NCI-H2227 (cell line): ENCODE data around the gene FRY.

Experiments used
- DNase-seq: peaks from one replicate; lab custom pipeline; 2025; ENCODE audit not compliant: unreplicated experiment; lab: John Stamatoyannopoulos, UW

FRY gene

DNA sequence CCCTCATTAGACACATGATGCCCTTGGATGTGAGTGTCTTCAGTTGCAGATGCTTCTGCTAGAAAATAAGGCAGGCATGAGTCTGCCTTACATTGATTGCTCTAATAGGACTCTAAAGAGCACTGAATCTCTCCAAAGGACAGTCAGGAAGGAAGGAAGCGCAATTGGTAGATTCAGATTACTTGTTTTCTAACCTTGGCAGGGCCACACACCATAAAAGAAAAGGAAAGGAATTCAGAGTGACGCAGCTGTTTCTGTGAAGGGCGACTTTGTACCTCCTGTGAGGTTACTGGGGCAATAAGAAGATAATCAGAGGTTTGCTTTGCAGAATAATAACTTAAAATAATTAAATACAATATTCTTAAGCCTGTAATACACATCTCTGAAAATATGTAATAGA lies 48.0 kb downstream of the FRY start:
- DNase-seq = no peak

DNA sequence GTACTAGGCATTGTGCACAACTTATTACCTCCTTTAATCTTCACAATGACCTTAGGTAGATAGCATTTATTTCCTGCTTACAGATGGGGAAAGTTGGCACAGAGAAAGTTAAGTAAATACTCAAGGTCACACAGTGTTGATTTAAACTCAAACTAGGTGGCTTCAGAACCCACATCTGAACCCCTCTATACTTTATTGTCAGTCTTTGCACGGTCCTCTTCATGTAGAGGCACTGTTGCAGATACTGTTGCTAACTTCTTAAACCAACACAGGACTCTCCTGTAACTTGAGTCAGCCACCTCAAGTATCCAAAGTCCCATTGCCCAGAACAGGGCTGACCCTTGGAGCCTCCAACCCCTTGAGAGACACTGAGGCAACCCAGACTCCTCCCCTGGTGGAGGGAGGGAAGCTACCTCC lies 48.8 kb downstream of the FRY start:
- no peak for DNase-seq

DNA sequence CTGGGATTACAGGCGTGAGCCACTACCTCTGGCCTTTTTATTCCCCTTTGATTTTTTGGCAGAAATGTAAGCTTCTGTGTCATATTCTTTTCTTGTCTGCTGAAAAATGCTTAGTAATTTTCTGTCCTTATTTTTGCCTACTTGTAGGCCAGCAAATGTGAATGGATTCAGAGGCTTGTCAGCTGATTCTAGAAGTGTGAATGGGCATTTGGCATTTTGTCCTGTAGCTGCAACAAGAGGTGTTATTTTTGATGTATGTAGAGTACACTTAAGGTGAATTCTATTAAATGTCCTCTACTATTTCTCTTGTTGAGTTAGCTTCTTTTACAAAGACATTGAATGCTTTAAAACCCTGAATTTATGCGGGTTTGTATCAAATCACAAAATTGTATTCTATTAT lies 50.0 kb downstream of the FRY start:
- no peak for DNase-seq

DNA sequence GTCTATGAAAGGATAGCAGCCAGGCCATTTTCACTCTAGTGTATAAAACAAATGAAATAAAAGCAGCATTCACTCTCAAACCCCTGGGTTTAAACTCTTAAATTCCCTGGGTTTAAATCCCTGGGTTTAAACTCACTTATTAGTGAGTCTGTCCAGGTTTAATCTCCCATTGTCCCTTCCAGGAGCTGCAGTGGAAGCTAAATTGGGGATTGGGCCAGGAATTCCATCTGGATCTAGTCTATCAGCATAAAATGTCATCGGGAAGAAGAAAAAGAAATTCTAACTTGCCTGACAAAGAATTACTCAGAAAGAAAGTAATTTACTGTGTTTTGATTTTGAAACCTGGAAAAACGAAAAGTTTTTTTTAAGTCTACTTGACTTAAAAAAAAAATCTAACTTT lies 54.8 kb downstream of the FRY start:
- DNase-seq = no peak

DNA sequence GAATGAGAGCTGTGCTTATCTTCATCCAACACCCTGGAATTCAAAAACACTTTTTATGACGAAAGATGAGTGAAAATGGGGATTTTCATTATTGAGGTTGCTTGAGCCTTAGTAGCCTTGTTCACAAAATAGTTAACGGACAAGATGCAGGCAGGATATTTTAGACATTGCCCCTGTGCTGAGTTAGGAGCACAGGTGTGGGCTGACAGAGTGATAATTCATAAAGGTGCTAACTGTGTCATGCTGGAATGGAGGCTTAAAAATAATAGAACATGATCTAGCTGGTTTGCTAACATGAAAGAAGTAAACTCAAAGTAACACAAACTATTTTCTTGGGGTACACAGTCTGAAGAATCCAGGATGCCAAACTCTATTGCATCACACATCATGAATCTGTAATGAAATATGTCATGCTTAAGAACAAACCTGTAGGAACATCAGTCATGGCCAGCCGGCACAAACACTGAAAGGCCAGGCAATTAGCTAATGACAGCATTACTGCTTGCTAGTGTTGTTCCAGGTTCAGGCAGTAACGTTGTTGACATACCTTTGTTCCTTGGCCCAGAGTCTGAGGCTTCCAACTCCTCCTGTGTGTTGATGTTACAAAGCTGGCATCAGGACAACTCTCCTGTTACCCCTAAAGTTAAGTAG lies 55.3 kb downstream of the FRY start:
- DNase-seq = no peak

DNA sequence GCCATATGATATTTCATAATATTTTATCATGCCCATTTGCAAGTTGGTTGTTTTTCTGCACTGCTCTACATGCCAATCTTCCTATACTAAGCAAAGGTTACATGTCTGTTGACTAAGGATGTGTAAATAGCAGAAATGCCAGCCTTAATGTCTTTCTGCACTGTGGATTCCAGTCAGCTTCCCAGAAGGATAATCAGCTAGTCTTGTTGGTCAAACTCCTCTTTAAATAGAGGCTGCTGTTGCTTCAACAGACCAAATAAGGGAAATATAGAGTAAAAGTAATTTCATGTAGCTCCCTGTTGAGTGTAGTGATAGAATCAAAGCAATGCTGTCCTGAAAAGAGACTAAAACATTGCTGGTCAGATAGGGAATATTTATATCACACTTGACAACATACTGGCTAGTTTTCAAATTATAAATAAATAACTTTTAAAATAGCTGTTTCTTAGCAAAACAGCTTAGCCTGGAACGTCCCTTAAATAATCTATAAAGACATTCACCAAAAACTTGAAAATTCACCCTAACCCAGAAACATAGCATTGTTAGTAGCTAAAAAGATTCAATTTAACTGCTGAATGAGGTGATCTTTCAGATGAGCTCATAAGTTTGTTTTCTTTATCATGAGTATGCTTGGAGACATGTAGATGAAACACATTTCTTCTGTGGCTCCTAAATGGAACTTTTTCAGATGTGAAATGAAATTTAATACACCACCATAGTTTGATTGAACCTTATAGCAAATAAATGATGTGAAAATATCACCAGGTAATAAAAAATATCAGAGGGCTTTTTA lies 56.6 kb downstream of the FRY start:
- no peak for DNase-seq

DNA sequence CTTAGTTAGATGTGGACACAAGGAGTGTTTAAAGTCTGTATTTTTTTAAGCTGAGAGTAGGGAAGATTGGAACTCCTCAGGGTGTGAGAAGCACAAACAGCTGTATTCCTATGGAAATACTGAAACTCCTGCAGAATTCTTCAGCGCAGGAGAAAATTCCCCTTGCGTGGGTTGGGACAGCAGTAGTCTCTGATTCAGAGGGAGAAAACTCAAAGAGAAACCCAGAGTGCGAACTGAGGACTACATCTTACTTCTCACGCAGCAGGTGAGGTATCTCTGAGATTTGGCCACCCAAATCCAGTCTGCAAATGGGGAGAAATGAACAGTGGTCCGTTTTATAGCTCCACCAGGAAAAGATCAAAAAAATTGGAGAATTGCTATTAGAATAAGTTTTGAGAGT lies 60.9 kb downstream of the FRY start:
- DNase-seq = no peak

DNA sequence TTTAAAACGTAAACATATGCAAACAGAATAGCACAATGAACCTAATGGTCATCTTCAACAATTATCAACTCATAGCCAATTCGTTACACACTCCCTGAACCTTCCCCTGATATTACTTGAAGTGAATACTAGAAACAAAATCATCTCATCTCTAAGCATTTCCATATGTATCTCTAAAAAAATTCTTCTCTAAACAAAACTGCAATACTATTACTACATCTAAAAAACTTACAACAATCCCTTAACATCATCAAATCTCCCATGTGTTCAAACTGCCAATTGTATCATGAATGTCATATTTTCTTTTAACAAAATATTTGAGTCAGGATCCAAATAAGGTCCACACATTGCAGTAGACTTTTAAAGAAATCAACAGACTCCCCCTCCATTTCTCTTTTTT lies 61.4 kb downstream of the FRY start:
- no peak for DNase-seq

DNA sequence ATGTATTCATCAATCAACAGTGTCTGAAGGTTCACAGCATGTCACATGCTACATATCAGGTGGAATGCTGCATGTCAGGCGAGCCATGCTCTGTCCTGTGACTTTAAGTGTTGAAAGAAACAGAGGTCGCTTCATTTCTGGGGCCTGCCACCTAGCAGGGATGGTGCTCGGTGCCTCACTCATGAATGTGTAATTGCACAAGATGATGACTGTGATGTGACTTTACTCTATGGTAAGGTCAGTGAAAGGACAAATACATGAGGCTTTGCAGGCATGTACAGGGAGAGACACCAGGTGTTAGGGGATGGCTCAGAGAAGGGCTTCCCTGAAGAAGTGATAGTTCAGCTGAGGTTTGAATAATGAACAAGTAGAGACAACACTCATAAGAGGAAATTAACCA lies 66.7 kb downstream of the FRY start:
- no peak for DNase-seq

DNA sequence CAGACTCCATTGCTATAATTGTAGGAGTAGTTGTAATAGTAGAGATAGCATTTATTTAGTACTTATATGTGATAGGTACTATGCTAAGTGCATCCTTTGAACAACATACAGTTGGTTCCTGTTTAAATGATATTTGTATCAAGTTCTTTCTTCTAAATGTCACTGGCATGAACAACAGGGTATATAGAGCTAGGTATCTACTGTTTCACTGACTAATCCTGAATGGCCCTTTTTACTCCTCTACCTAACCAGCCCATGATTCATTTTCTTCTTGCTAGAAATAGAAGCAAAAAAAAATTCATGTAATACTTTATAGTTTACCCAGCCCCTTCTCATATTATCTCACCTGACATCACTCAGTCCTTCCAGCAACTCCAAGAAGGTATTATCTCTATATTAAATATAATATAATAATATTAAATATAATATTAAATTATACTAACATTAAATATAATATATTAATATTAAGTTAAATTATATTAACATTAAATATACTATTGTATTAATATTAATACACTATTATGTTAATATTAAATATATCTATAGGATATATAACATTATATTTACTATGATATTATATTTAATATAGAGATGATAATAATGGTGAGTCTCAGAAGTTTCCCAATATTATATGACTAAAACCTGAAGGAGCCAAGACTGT lies 74.2 kb downstream of the FRY start:
- DNase-seq = no peak

DNA sequence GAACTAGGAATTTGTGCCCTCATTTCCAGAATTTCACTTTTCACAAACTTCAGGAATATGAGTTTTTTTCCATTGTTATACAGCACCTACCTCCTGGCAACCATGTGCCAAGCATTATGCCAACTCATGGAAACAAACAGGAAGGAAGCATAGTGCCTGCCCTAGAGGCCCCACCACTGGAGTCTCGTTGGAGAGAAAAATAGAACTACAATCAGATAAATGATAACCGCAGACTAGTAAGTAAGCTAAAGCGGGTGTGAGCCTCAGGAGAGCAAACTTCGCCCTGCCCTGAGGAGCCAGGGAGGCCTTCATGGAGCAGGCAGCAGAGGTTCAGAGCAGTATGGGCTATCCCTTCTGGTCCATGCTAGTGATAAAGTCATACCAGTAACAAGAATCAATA lies 75.9 kb downstream of the FRY start:
- DNase-seq = no peak

DNA sequence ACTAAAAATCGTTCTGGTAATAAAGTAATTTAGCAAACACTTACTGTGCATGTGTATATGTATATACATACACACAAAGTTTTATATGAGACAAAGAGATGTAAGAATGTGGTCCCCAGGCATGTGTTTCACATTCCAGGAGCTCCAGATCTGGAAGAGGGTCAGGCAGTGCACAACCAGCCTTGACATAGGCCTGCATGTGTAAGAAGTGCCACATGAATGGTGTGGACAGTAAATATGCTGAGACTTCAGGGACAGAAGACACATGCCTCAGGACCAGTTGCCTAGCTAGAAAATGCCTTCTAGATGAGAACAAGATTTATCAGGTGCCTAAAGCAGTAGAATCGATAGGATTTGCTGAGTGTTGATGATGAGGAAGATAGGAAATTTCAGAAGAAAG lies 76.4 kb downstream of the FRY start:
- no peak for DNase-seq

DNA sequence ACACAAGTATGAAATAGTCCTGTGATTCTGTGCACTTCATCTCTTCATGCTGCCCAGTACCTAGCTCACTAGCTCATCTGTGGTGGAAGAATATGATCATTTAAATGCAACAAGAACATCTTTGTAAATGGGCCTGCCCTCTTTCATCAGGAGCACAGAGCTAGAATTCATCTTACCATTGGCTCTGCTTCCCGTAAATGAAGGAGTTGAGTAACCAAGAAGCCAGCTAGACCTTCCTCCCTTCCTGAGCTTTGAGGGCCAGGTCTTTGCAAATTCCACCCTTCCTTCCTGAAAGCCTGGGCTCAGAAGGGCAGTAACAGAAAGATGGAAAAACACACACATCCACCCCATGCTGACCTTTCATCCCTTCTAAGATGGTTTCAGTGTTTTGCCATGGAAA lies 82.0 kb downstream of the FRY start:
- no peak for DNase-seq

DNA sequence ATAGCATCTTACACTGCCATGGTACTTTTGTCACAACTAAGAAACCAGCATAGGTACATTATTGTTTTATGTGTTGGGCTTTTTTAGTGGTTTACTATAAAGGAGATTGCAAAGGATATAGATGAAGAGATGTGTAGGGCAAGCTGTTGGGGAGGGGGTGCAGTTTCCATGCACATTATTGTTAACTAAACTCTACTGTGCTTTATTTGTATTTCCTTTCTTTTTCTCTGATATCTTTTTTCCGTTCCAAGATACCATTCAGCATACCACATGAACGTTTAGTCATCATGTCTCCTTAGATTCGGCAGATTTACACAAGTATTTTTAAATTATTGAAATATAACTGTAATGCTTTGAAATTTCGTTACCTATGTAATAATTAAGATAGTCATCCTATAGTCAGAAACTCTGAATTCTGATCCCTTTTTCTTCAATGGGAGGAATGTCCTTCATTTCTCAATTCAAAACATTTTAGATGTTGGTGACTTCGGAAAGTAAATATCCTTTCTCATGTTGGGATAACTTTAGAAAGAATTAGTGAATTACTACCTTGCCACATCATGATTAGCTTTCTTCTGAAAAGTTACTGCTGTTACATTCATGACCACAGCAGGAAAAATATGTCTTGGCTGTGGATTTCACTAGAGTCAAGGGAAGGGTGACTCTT lies 82.8 kb downstream of the FRY start:
- DNase-seq = no peak

DNA sequence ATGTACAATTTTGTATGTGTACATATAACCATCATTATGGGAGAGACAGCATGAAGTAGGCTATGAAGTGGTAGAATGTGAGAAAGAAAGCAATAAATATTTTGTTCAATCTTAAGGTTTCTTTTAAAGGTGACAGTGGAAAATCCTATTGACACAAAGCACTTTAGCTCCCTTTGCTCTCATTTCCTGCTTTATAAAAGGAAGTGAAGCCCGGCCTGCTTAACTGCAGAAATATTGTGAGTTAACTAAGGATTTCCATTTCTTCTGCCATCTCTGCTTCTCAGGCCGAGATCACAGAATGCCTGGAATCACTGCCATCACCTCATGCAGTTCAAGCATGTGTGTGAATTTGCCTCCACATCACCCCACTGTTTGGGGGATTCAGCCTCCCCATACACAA lies 83.5 kb downstream of the FRY start:
- no peak for DNase-seq

DNA sequence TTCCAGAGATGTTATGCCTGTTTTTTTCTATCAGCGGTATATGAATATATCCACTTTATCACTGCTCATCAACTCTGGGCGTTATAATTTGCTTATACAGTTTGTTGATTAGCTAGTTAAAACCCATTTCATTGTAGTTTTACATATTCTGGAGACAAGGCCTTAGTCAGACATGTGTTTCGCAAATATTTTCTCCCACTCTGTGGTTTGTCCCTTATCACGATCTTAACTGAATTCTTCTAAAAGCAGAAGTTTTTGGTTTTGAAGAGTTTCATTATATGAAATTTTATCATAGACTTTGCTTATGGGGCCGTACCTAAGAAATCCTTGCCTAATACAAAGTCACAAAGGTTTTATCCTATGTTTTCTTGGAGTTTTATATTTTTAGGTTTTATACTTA lies 84.6 kb downstream of the FRY start:
- no peak for DNase-seq

DNA sequence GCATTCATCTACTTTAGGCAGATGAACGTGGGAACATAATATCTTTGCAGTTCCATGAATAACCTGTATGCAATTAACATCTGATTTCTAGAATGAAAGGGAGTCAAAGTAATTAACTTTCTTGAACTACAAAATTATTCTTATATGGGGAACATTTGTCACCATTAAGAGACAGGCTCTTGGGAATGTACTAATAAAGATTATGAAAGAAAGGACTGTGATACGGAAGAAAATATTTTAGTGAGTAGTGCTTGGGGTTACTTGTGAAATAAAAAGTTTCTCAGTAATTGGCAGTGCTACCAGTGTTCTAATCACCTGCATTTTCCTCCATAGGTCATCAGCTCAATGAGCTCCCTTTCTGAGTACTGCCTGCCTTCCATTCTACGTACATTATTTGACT lies 85.4 kb downstream of the FRY start:
- DNase-seq = no peak

DNA sequence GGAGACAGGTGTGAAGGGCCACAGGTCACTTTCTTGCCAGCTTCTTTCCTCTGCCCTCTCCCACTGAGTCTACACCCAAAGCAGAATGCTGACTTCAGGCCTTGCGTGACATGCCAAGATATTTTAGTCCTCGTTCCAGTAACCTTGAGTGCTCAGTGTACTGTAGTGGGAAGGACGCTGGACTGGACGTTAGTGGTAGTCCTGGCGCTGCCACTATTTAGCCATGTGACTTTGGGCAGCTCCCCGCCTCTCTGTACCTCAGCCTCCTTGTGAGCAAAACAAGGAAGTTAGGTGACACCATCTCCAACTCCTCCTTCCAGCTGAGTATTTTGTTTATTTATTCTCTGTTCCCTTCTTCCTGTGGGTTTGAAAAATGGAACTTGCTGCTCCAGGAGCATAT lies 86.1 kb downstream of the FRY start:
- DNase-seq = no peak

DNA sequence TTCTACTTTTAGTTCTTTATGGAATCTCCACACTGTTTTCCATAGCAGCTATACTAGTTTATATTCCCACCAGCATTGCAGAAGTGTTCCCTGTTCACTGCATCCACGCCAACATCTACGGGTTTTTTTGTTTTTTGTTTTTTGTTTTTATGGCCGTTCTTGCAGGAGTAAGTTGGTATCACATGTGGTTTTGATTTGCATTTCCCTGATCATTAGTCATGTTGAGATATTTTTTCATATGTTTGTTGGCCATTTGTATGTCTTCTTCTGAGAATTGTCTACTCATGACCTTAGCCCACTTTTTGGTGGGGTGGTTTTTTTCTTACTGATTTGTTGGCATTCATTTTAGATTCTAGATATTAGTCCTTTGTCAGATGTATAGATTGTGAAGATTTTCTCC lies 89.7 kb downstream of the FRY start:
- DNase-seq = no peak

DNA sequence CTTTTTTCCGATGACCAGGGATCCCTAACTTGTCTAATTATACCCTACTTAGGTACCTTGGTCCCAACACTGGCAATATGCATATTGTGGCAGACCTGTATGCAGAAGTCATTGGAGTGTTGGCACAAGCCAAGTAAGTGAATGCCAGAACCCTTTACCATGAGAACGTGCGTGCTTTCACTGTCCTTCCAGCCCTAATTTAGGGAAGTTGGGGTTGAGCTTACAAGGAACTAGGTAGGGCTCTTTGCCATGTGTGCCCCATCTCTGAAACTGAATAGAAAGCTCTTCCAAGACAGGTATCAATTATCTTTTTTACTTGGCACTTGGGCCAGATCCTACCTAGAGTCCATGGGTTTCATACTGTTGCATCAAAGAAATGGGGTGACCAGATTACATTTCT lies 93.2 kb downstream of the FRY start:
- DNase-seq = no peak

DNA sequence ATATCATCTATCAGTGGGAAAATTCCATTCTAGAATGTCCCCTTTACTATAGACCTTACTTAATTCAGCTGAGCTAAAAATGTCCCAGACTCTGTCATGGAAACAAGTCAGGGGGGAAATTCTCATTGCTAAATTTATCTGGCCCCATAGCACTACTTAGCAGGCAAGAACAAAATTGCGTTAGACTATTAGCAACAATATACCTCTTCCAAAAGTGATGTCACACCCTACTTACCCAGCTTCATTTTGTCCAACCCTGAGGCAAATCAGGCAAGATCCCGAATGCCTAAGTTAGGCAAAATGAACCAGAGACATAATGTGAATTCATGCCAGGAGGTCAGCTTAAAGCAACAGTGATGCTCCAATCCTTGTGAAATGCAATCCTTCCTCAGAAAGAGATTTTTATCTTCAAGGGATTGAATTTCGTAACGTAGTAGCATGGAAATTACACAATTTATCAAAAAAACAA lies 93.7 kb downstream of the FRY start:
- DNase-seq = no peak

DNA sequence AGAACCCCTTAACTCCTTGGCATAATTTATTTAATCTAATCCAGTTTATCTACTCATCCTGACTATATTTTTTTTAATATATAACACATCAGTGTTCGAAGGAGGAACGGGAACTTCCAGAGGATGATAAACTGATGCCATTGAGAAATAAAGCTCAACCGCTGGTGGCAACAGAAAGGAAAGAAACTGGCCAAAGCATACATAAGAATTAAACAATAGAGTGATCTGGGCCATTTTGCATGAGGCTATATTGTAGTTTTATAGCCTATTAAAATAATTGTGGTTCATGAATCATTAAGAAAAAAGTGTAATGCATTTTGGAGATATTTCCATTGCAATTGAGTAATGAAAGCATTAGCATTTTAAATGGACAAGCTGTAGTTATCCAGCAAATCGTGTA lies 94.2 kb downstream of the FRY start:
- no peak for DNase-seq
